Activated CD4-positive, alpha-beta T cell treated with anti-CD3 and anti-CD28 coated beads, Interleukin-2, Interleukin-4, amounts not matched to agents 100 ng/mL and 50 ng/mL, durations not matched to agents 16 hours and 8 hours (primary cell): ENCODE measurements around the gene NDUFAF2.
"Not testable (repeated sequence)": the region's sequence is repeated elsewhere in the genome, so short reads cannot be mapped to it uniquely, and the experiment has no call there.

Experiments used
- DNase-seq: peaks from one replicate; pipeline ENCODE4 v3.0.0-alpha.2; 2020; ENCODE audit warnings: low spot score

Gene NDUFAF2

DNA sequence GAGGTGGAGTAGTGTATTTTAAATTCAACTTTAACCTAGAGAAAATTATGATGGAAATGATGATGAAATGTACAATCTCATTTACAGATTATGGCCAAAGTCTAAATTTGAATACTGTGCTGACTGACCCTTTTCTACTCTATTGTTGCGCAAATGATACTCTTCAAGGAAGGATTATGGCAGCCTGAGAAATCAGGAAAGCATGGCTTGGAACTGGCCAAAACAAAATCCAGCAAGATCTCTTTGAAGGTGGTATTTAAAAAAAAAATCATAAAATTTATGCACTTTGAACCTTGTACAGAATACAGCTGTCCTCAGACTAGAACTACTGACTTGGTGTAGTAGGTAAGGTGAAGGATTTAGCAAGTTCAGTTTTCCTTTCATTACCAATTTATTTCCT lies 105.3 kb downstream of the NDUFAF2 start:
- no peak for DNase-seq

DNA sequence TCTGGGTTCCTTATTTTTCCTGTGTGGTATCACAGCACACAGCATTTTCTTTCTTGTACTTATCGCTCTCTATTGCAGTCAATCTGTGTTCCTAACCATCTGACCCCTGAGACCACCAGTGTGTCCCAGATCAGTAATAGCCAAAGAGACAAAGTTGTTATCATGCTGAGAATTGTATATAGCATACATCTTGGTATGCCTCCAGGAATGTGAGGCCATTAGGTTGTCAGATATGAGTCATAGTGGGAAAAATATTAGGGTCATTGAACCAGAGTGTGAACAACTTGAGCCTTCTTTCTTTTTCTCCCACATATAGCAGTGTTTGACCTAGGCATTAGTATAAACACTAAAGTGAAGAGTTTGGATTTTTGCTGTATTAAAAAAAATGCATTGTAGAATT lies 106.3 kb downstream of the NDUFAF2 start:
- DNase-seq: no peak

DNA sequence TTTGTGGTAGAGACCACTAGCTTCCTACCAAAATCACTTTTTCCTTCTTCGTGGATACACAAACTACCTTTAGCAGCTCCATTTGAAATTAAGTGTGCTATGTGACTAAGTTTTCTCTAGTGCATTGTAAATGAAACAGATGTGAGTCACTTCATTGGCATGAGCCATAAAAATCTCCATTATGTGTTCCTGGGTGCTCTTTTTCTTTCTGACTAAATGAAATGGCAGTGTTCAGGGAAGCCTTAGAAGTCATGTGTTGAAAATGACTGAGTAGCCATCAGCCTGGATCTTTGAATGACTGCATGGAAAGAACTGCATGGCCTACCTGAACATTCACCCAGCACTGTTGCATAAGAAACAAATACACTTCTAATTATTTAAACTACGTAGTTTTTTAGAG lies 107.9 kb downstream of the NDUFAF2 start:
- no peak for DNase-seq

DNA sequence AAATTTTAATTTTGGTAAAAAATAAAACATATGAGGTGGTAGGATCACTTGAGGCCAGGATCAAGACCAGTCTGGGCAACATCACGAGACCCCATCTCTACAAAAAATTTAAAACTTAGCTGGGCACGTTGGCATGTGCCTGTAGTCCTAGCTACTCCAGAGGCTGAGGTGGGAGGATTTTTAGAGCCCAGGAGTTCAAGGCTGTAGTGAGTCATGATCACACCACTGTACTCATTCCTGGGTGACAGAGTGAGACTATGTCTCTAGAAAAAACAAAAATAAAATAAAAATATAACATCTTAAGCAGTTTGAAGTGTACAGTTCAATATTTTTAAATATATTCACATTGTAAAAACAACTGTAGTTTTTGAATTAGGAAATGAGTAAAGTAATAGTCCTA lies 108.9 kb downstream of the NDUFAF2 start:
- DNase-seq: no peak

DNA sequence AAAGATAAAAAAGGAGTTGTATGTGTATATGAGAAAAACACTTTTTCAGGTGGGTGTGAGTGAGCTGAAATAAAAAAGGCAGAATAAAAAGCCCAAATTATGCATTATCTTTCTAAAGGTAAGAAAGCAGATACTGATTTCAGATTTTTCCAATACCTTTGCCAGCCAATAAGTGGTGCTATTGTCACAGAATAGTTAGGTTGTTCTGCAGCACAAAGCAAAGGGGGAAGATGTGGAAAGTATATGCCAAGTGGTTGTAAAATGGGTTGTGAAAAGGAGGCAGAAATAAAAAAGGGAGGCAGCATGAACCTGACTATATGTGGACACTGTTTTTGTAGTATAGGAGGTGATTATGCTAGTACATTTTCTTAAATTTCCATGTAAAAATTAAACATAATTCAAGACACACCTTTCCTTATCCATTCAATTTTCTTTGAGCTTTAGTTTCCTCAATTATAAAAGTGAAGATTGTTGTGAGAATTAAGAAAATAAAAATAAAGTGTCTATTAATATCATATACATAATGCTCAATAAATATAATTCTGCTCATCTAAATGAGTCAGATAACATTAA lies 110.5 kb downstream of the NDUFAF2 start:
- no peak for DNase-seq

DNA sequence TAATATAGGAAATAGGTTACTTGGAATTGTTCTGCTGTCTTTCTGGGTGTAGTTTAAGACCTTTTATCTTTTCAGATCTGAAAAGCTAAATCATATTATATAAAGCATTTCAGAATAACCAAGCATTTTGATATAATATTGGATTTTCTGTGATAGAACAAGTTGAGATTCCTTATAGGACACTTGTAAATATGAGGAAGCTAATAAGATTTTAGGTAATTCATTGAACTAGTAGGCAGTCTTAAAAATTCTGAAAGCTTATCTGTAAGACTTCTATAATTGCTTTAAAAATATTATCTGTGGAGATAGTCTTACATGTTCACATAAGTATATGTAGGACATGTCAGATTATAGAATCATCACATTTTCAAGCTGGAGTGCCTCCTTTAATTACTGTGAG lies 114.5 kb downstream of the NDUFAF2 start:
- DNase-seq: no peak

DNA sequence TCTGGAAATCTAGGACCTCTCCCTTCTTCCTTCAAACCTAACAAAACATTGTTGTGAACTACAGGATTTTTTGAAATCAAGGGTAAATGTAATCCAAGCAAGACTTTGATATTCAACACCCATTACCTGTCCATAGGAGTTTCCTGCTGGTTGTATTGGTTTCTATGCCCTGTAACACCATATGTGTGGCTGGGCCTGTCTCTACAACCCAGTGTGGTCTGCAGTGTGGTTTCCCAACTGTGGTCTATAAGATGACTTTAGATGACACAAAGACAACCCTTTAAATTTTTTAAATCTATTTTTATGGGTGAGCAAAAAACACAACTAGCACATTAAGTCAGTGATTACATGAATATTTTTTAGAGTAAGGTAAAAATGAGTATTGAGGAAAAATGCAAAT lies 124.1 kb downstream of the NDUFAF2 start:
- DNase-seq: no peak

DNA sequence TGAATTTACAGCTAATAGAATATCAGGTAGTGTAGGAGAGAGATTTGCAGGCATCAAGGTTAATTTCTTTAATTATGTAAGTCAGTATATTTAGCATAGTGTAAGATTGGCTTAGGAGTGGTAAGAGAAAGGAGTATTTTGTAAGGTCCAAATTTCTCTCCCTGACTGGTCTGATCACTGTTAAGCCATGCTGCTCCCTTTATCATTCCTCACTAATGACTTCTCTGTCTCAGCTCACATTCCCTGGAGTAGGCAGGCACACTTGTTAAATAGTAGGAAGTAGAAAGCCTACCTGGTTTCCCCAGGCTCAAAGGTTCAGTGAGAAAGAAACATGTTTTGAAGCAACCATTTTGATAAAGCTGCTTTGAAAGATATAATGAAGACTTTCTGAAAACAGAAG lies 126.5 kb downstream of the NDUFAF2 start:
- no peak for DNase-seq

DNA sequence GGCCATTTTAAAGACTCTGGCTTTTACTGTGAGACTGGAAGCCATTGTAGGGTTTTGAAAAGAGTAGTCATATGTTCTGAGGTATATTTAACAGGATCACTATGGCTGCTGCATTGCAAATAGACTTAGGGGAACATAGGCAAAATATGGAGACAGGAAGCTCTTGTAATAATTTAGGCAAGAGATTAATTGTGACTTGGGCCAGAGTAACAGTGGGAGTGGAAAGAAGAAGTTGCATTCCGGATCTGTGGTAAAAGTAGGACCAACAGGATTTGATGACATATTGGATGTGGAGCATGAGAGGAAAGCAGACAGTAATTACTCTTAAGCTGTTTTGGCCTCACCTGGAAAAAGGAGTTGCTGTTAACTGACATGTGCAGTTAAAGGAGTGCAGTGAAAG lies 131.6 kb downstream of the NDUFAF2 start:
- no peak for DNase-seq

DNA sequence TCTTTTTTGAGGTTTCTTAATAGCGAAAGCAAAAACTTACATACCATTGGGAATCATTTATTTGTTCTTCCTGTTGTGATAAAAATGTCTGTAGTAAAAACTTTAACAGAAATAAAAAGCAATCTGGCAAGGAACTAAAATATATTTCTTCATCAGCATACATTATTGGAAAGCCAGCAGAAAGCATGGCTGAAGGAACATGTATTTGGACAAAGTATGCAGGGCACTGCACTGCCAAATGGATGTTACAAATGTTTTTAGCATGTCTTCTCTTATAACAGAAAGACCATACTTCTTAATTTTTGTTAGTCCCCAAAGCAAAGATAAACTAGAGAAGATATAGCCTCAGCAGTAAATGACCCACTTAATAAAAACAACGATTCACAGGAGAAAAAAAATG lies 136.7 kb downstream of the NDUFAF2 start:
- no peak for DNase-seq

DNA sequence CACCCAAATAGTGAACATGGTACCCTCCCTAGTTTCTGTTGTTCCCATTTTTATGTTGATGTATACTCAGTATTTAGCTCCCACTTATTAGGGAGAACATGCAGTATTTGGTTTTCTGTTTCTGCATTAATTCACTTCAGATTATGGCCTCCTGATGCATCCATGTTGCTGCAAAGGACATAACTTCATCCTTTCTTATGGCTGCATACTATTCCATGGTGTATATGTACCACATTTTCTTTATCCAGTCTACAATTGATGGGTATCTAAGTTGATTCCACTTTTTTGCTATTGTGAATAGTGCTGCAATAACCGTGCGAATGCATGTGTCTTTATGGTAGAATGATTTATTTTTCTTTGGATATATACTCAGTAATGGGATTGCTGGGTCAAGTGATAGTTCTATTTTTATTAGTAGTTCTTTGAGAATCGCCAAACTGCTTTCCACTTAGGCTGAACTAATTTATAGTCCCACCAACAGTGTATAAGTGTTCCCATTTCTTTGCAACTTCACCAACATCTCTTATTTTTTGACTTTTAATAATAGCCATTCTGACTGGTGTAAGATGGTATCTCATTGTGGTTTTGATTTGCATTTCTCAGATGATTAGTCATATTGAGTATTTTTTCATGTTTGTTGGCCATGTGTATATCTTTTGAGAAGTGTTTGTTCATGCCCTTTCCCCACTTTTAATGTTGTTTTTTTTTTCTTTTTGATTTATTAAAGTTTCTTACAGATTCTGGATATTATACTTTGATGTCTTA lies 137.7 kb downstream of the NDUFAF2 start:
- DNase-seq: no peak

DNA sequence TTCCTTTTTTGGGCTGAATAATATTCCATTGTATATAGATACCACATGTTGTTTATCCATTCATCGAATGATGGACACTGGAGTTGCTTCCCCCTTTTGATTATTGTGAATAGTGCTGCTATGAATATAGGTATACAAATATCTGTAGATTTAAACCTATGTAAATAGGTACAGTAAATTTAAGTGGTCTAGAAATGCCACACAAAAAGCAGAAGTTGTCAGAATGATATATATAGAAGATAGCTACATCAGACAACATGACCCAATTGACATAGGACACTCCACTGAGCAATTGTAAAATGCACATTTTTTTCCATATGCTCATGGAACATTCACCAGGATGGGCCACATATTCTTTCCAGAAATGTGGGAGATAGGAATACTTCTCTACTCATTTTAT lies 139.7 kb downstream of the NDUFAF2 start:
- no peak for DNase-seq

DNA sequence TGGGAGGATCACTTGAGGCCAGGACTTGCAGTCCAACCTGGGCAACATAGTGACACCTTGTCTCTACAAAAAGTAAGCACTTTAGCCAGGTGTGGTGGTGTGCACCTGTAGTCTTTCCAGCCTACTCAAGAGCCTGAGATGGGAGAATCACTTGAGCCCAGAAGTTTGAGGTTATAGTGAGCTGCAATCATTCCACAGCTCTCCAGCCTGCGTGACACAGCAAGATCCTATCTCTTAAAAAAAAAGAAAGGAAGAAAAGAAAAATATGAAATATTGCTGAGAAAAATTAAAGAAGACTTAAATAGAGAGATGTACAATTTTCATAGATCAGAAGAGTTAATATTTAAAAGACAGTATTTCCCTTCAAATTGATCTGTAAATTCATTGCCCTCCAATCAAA lies 140.9 kb downstream of the NDUFAF2 start:
- no peak for DNase-seq

DNA sequence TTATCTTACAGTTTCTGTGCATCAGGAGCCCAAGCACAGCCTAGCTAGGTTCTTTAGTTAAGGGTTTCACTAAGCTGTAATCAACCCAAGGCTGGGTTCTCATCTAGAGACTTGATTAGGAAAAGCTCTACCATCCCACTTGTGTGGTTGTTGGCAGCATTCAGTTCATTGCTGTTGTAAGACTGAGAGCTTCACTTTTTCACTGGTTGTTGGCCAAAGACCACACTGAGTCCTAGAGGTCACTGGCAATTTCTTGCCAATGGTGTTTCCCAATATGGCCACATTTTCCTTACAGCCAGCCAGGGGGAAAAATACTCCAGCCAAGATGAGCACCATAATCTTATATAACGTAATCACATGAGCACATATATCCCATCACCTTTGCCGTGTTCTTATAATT lies 142.9 kb downstream of the NDUFAF2 start:
- DNase-seq: no peak

DNA sequence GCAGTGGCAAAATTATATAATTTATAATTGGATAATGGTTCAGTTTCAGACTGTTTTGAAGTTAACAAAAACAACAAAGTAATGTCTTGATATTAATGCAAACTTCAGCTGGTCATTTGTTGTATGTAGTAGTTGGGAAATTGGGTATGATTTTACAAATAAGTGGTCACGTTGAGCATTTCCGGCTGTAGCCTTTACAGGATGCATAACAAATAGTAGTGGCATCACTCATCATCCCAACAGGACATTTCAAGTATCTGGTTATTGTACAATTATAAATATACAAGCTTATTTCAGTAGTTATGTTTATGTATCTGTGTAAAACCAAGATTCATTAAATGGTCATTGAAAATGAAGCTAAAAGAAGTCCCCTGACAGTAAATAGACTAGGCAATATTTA lies 144.3 kb downstream of the NDUFAF2 start:
- DNase-seq: no peak

DNA sequence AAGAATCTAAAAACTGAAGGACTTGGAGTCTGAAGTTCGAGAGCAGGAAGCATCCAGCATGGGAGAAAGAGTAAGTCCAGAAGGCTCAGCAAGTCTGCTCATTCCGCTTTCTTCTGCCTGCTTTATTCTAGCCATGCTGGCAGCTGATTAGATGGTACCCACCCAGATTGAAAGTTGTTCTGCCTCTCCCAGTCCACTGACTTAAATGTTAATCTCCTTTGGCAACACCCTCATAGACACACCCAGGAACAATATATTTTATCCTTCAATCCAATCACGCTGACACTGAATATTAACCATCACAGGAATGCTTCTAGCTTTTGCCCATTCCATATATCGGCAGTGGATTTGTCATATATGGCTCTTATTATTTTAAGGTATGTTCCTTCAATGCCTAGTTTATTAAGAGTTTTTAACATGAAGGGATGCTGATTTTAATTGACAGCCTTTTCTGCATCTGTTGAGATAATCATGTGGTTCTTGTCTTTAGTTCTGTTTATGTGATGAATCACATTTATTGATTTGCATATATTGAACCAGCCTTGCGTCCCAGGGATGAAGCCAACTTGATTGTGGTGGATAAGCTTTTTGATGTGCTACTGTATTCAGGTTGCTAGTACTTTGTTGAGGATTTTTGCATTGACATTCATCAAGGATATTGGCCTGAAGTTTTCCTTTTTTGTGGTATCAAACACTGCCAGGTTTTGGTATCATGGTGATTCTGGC lies 148.2 kb downstream of the NDUFAF2 start:
- DNase-seq: not testable (repeated sequence)

DNA sequence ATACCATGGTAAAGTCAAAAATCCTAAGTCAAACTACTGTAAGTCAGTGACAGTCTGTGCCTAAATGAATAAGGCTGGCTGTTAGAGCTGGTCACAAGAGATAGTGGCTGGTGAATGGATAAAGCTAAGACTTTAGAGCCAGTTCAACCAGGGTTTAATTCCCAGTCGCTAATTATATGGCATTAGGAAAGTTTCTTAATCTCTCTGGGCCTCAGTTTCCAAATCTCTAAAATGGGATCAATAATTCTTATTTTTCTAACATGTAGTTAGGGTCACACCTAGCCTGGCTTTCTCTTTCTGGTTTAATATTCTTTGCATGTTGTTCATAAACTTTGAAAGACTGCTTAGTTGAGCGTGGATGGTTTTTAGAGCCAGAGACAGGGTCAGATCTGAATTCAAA lies 152.5 kb downstream of the NDUFAF2 start:
- no peak for DNase-seq

DNA sequence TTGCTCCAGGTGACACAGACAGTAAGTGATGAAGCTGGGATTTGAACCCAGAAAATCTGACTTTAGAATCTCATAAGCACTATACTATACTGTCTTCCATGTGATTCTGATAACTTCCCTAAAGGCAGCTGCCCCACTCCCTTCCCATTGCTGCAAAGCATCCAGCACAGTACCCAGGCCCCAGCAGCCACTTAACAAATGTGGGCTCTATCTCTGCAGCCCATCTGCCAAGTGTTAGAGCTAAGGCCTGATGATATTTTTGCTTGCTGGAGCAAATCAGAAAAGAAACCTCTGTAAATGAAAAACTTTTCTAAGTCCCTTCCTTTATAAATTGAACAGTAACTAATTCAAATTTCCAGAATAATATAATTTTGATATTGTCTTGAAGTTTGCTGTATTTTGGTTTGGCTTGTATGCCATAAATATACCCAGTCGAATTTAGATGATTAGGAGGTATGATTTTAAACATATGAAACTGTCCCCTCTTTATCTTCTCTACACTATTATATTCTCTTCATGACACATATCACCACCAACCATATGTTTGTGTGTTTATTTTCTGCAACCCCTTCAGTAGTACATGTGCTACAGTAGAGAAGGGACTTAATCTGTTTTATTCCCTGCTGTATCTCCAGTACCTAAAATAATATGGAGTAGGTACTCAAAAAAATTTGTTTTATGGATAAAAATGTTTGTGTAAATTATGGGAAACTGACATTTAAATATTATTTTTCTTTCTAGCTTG lies 153.4 kb downstream of the NDUFAF2 start:
- no peak for DNase-seq

DNA sequence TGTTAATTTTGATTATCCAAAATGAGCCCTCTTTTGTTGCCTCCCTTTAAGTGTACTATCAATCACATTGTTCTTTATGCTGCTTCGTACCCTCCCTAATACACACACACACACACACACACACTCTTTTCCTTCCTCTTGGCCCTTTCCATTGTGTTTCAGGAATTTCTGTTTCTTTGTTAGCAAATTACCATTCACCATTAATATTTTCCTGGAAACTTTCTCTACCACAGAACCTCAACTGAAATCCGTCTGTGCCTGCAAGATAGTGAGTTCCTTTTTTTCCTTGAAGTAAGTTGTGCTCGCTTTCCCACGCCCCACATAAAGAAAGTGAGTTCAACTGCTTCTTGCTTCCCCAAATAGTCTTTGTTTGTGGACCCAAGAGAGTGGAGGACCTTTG lies 155.4 kb downstream of the NDUFAF2 start:
- no peak for DNase-seq

DNA sequence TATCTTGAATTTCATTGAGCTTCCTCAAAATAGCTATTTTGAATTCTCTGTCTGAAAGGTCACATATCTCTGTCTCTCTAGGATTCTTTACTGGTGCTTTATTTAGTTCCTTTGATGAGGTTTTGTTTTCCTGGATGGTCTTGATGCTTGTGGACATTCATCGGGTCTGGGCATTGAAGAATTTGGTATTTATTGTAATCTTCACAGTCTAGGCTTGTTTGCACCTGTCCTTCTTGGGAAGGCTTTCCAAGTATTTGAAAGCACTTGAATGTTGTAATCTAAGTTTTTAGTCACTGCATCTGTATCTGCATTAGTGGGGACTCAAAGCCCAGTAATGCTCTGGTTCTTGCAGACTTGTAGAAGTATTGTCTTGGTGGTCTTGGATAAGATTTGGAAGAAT lies 169.4 kb downstream of the NDUFAF2 start:
- DNase-seq: no peak

DNA sequence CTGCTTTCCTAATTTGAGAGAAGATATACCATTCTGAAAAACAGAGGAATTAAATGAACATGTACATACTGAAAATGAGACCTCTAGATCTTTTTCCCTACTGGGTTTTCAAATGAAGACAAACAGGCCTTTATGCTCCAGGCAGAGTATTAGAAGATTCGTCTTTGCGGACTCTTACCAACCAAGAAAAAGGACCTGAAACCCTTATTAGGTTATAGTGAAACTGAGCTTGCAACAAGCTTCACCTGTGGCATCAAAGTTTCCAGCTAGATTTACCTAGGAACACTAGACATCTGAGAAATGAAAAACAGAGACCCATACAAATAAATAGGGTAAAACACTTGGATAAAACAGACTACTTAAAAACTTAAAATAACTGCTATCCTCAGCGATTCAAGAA lies 171.0 kb downstream of the NDUFAF2 start:
- DNase-seq: no peak

DNA sequence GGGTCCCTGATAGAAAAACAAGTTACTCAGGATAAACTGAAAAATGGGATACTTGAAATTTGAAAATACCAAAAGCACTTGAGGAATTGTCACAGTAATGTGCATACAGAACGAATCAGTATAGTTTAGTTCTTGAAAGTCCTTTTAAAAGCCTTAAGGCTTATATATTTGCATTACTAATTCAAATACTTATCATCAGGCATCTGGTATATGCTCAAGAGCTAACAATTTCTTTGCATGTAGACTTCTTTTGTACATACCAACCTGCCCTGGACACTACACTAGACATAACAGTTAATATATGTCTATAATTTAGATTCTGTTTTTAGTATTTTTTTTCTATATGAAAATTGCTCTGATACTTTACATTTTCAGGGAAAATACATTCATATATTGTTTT lies 174.1 kb downstream of the NDUFAF2 start:
- no peak for DNase-seq

DNA sequence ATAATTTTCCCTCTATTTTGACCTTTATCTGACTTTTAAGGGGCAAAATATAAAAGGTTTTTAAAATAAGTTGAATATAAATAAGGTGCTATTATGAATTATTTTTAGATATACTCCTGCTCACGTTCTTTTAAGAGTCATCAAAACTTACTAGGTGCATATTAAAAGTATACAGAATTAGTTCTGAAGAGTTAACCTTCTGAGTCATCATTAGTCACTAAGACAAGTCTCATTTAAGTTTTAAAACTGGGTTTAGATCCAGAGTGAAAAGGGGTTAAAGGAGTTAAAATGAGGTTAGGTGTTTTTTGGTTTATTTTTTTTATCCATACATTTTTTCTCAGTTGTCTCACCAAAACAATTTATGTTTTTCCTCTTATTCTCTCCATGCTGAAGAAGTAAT lies 175.5 kb downstream of the NDUFAF2 start:
- no peak for DNase-seq
